IPS-18a (cell line): ENCODE data around the gene TMEM45A.

Source experiments
- H3K27ac ChIP-seq: one replicate; pipeline ENCODE4 v1.5.1; 2013; ENCODE audit warnings: low read length
- H3K27me3 ChIP-seq: one replicate; pipeline ENCODE4 v1.6.1; 2013; ENCODE audit warnings: mild to moderate bottlenecking, low read length; ENCODE audit not compliant: control insufficient read depth, insufficient read depth
- H3K36me3 ChIP-seq: one replicate; pipeline ENCODE4 v1.6.1; 2013; ENCODE audit warnings: low read depth, low read length; ENCODE audit not compliant: control insufficient read depth
- H3K4me1 ChIP-seq: one replicate; pipeline ENCODE4 v1.6.1; 2013; ENCODE audit warnings: low read depth, low read length; ENCODE audit not compliant: control insufficient read depth
- H3K4me3 ChIP-seq: one replicate; pipeline ENCODE4 v1.5.1; 2013; ENCODE audit warnings: low read length
- H3K9ac ChIP-seq: one replicate; pipeline ENCODE4 v1.6.1; 2013; ENCODE audit warnings: mild to moderate bottlenecking, low read length, moderate library complexity
- H3K9me3 ChIP-seq: one replicate; pipeline ENCODE4 v1.6.1; 2013; ENCODE audit warnings: low read depth, low read length; ENCODE audit not compliant: control insufficient read depth

The TMEM45A gene

DNA sequence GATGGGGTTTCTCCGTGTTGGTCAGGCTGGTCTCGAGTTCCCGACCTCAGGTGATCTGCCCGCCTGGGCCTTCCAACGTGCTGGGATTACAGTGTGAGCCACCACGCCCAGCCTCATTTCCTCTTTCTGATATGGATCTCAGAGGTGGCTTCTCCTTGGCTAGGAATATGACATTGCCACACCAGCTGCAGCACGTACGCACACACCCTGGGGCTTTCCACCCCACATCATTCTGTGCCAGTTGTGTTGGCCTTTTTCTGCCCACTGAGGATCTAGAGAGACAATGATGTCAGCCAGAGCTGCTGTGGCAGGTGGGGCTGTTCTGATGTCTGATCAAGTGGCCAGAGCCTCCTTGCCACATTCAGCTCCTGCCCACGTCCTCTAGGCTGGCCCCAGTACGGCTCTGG, 29.0 kb downstream of the TMEM45A start:
- H3K4me1 ChIP-seq = no peaks in the 10 kb centered on the region
- no peaks in the 10 kb centered on the region for H3K27me3 ChIP-seq
- H3K4me3 ChIP-seq = no peak overlapping the region
- no peak overlapping the region for H3K9ac ChIP-seq
- no peak overlapping the region for H3K27ac ChIP-seq
- no peaks in the 10 kb centered on the region for H3K36me3 ChIP-seq
- no peaks in the 10 kb centered on the region for H3K9me3 ChIP-seq

DNA sequence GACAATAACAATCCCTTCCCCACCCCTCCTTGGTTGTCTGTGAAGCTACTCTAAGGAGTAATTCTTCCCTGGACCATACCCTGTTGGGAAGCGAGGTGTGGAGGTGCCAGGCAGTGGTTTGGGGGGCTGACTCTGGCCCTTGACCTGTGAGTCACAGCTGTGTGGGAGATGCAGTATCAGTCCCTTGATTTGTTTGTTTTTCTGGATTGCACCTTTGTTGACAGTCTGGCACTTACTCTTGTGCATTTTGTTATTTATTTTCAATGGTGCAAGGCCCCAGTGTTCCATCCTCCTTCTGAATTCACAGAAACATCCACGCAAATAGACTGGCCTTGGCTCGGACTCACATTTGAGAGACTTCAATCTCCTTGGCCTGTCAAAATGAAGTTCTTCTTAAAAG, 29.7 kb downstream of the TMEM45A start:
- H3K4me3 ChIP-seq = no peak overlapping the region

DNA sequence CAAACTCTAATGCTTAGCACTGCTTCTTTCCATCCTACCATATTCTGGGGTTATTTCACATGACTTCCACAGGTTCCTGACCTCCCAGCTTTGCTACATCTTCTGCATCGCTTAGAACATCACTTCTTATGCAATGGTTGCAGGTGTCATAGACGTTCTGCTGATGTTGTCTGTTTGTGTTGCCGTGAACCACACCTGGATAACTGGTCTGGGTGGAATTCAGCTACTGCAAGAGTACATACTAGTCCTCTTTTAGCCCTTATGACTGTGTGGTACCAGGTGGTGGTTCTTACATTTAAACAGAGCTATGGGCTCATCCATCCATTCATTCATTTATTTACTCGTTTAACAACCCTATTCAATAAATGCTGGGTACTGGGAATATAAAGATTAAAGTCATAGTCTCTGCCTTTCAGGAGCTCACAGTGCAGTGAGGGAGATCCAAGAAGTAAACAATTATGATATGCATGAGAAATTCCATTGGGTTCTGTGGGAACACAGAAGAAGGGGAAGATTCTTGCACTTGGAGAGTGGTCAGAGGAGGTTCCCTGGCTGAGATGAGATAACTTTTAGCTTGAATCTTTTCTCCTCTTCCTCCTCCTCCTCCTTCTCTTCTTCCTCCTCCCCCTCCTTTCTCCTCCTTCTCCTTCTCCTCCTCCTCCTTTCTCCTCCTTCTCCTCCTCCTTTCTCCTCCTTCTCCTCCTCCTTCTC, 30.8 kb downstream of the TMEM45A start:
- H3K9ac ChIP-seq = no peak overlapping the region
- H3K36me3 ChIP-seq = no peaks in the 10 kb centered on the region
- no peaks in the 10 kb centered on the region for H3K27me3 ChIP-seq
- no peaks in the 10 kb centered on the region for H3K9me3 ChIP-seq
- no peaks in the 10 kb centered on the region for H3K4me1 ChIP-seq
- H3K4me3 ChIP-seq = no peak overlapping the region
- H3K27ac ChIP-seq = no peak overlapping the region

More for the DNA sequence above, 29.7 kb downstream of the TMEM45A start:
- no peaks in the 10 kb centered on the region for H3K27me3 ChIP-seq
- H3K9ac ChIP-seq = no peak overlapping the region
- H3K36me3 ChIP-seq = no peaks in the 10 kb centered on the region
- H3K9me3 ChIP-seq = no peaks in the 10 kb centered on the region
- H3K4me1 ChIP-seq = no peaks in the 10 kb centered on the region
- H3K27ac ChIP-seq = no peak overlapping the region

DNA sequence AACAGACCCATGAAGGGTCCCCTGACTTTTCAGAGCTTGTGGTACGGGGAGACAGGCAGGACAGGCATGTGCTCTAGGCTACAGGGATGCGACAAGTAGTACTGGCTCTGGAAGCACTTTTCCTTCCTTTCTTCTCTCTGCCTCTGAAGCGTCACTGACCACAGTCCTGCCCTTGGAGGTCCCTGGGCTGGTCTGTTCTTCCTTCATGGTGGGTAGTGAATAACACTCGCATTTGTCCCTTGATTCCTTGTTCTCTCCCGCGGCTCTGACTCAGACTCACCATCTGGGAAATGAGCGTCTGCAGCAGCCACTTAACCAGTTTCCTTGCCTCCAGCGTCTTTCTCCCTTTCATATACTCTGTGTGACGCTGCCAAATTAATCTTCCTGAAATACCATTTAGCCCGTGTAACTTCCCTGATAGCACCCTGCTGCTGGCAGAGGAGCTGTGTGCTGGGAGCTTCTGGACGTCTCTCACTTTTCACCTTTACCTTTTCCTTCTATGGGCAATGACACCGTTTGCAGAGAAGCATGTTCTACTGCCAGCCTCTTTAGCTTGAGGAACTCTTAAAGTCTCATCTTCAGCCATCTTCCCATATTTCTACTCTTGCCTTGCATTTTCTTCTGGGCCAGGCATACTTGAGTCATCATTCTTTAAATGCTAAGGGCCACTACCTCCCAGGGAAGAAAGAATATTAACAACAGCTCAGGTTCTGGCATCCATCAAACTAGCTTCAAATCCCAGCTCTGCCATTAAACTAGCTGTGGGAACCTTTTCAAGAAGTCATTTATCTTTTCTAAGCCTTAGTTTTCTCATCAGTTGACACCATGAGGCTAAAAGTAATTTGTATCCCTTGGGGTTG, 33.6 kb downstream of the TMEM45A start:
- Histone ChIP-seq H3K9me3 (no peaks in the 10 kb centered on the region), H3K36me3 (no peaks in the 10 kb centered on the region), H3K27ac (no peak overlapping the region), H3K9ac (no peak overlapping the region), H3K27me3 (no peaks in the 10 kb centered on the region), H3K4me3 (no peak overlapping the region), H3K4me1 (no peaks in the 10 kb centered on the region)

DNA sequence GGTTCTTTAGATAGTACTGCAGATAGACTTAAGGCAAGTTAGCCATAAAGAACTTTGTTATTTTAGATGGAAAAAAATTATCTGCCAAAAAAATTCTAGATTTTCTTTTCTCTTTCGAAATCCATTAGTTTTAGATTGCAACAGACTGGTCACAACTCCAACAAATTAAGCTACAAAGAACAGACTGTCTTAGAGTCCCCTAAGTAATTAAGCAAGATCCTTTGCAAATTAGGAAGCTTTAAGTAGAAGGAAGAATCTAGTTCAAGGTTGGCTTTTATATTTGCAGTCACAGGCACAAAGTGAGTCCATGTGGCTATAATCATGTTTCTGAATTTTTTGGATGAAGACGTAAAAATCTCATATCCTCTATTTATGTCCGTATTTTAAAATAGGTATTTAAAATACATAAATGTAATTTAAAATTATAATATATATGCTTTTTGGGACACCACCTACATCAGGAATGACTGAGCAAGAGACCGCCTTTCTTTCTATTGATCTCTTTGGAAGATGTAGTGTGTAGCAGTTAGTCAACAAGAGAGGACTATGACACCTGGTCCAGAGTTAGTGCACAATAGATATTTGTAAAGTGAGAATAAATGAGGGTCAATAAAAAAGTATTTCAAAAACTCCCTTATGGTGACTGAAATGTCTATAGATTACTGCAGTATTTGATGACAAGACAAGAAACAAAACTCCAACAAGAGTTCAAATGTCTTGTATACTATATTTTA, 34.4 kb downstream of the TMEM45A start:
- H3K9me3 ChIP-seq = no peaks in the 10 kb centered on the region
- no peak overlapping the region for H3K4me3 ChIP-seq

DNA sequence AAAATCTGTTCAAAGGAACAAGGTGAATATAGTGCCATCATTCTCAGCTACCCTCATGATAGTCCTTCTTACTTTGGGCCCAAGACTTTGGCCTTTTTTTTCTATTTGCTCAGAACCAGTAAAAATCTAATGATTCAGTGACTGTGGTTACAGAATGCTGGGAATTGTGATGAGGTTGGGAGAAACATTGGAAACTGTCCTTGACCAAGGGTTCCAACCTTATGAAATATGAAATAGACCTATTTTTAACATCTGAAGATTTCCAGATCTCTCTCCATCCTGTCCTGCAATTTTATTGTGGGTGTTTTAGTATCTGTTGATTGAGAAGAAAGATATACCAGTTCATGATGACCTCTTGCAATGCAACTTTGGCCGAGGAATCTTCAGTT, 34.9 kb downstream of the TMEM45A start:
- Histone ChIP-seq H3K4me3 (no peak overlapping the region), H3K27ac (no peak overlapping the region), H3K9ac (no peak overlapping the region)

More for the DNA sequence above, 34.4 kb downstream of the TMEM45A start:
- no peak overlapping the region for H3K27ac ChIP-seq
- no peaks in the 10 kb centered on the region for H3K36me3 ChIP-seq
- no peak overlapping the region for H3K9ac ChIP-seq
- H3K27me3 ChIP-seq = no peaks in the 10 kb centered on the region
- H3K4me1 ChIP-seq = no peaks in the 10 kb centered on the region

DNA sequence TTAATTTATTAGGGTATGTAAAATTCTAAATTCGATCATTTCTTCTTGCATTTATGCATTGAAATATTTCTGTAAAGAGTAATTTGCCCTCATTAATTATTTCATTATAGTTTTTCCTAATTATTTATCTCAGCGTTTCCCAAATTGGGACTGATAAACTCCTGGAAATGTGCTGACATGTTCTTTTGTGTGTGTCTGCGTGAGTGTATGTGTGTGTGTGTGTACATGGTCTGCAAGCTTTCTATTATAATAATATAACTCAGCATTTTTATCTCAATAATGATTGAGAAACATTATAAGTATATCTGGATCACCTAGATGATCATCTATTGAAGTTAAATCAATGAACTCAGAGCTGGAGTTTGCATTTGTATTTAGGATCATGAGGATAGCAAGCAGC, 38.7 kb downstream of the TMEM45A start:
- Histone ChIP-seq H3K4me3 (no peak overlapping the region), H3K9ac (no peak overlapping the region), H3K4me1 (no peaks in the 10 kb centered on the region), H3K27ac (no peak overlapping the region), H3K36me3 (no peaks in the 10 kb centered on the region), H3K9me3 (no peaks in the 10 kb centered on the region), H3K27me3 (no peaks in the 10 kb centered on the region)

More for the DNA sequence above, 34.9 kb downstream of the TMEM45A start:
- H3K36me3 ChIP-seq = no peaks in the 10 kb centered on the region
- no peaks in the 10 kb centered on the region for H3K9me3 ChIP-seq
- H3K27me3 ChIP-seq = no peaks in the 10 kb centered on the region
- H3K4me1 ChIP-seq = no peaks in the 10 kb centered on the region

DNA sequence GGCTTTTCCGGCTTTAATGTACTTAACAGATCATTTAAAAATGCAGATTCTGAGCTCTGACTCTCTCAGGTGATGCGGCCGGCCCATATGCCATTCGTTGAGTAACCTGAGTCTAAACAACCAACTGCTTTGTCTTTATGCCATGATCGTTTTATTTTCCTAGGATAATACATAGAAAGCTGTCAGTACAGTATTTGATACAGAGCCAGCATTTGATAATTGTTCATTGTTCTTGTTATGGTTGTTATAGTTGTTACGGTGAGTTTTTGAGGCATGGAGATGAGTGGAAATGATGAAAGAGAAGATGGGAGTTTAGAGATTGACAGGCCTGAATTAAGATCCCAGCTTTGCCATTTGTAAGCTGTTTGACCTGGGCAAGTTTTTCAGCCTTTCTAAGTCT, 40.0 kb downstream of the TMEM45A start:
- Histone ChIP-seq H3K9me3 (no peaks in the 10 kb centered on the region), H3K4me3 (no peak overlapping the region), H3K27me3 (no peaks in the 10 kb centered on the region), H3K27ac (no peak overlapping the region), H3K36me3 (no peaks in the 10 kb centered on the region), H3K4me1 (no peaks in the 10 kb centered on the region), H3K9ac (no peak overlapping the region)

DNA sequence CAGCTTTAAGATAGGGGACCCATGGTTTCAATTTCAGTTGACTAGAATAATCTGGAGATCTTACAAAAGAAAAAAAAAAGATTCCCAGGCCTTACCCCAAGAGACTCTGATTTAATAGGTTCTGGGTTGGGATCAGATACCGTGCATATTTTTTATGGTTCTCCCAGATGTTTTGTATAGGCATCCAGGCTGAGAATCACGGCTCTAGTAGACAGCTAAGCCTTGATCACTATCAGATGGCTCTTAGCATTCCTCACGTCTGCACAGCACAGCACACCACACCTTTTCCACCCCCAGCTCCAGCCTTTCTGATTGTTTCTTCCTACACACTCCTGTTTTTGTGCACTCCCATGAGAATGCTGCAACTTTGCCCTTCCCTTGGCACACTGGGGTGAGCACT, 40.8 kb downstream of the TMEM45A start:
- Histone ChIP-seq H3K4me3 (no peak overlapping the region), H3K27ac (no peak overlapping the region), H3K4me1 (no peaks in the 10 kb centered on the region), H3K9me3 (no peaks in the 10 kb centered on the region), H3K36me3 (no peaks in the 10 kb centered on the region), H3K9ac (no peak overlapping the region), H3K27me3 (no peaks in the 10 kb centered on the region)

DNA sequence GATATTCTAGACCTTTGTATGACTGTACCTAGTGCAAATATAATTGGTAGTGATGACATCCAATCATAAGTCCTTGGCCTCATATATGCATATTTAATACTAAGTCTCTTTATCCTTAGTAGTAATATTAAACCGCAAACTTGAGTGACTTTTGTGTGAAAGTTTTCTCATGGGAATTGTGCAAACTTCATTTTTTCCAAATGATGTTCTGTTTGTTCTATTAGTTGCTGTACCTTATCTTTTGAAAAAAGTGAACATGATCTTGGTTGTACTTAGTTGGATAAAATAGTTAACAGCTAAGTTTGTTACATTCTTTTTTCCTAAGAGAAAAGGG, 43.2 kb downstream of the TMEM45A start:
- Histone ChIP-seq H3K9me3 (no peaks in the 10 kb centered on the region), H3K4me3 (no peak overlapping the region), H3K36me3 (no peaks in the 10 kb centered on the region), H3K4me1 (no peaks in the 10 kb centered on the region), H3K27ac (no peak overlapping the region), H3K9ac (no peak overlapping the region), H3K27me3 (no peaks in the 10 kb centered on the region)

DNA sequence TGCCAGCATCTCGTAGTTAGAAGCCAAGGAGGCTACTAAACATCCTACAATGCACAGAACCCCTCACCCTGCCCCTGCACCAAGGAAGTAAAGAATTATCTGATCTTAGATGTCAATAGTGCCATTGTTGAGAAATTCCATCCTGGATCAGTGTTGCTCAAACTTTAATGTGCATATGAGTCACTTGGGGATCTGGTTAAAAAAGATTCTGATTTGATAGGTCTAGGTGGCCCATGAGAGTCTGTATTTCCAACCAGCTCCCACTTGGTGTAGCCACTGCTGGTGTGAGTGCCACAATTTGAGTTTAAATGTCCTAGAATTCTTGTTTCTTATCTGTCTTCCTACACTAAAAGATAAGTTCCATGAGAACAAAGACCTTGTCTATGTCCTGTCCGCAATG, 43.7 kb downstream of the TMEM45A start:
- H3K36me3 ChIP-seq = no peaks in the 10 kb centered on the region
- H3K27ac ChIP-seq = no peak overlapping the region
- H3K9me3 ChIP-seq = no peaks in the 10 kb centered on the region
- H3K9ac ChIP-seq = no peak overlapping the region
- no peaks in the 10 kb centered on the region for H3K4me1 ChIP-seq
- no peaks in the 10 kb centered on the region for H3K27me3 ChIP-seq
- H3K4me3 ChIP-seq = no peak overlapping the region
